ENCODE results near the gene ECT2L.

DNA sequence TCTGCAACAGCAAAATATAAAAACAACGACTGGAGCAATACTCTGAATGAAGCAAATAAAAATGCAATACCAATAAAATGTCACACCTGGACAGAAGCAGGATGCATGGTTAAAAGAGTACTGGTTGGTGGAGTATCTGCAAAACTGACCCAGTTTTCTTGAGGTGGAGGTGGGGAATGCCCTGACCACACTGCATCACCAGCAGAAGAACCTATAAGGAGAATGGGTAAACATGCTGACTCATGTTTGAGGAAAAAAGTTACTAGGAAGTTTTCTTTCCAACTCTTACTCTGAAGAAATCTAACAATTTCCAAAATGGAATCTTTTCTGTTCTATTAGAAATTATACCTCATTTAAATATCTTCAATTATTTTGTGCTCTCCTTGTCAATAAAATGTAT lies 148.5 kb downstream of the ECT2L start:
- TF ChIP-seq, protein P1, sequence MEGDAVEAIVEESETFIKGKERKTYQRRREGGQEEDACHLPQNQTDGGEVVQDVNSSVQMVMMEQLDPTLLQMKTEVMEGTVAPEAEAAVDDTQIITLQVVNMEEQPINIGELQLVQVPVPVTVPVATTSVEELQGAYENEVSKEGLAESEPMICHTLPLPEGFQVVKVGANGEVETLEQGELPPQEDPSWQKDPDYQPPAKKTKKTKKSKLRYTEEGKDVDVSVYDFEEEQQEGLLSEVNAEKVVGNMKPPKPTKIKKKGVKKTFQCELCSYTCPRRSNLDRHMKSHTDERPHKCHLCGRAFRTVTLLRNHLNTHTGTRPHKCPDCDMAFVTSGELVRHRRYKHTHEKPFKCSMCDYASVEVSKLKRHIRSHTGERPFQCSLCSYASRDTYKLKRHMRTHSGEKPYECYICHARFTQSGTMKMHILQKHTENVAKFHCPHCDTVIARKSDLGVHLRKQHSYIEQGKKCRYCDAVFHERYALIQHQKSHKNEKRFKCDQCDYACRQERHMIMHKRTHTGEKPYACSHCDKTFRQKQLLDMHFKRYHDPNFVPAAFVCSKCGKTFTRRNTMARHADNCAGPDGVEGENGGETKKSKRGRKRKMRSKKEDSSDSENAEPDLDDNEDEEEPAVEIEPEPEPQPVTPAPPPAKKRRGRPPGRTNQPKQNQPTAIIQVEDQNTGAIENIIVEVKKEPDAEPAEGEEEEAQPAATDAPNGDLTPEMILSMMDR (IDR thresholded peaks at IDR 0.05; ENCODE audit: insufficient read depth, low read length): no peak
- TF ChIP-seq POLR2AphosphoS5 (IDR thresholded peaks at IDR 0.05; ENCODE audit: low read depth) (no peak), GABPA (IDR thresholded peaks at IDR 0.05; ENCODE audit: low read depth) (no peak)
- TF ChIP-seq, protein P2, sequence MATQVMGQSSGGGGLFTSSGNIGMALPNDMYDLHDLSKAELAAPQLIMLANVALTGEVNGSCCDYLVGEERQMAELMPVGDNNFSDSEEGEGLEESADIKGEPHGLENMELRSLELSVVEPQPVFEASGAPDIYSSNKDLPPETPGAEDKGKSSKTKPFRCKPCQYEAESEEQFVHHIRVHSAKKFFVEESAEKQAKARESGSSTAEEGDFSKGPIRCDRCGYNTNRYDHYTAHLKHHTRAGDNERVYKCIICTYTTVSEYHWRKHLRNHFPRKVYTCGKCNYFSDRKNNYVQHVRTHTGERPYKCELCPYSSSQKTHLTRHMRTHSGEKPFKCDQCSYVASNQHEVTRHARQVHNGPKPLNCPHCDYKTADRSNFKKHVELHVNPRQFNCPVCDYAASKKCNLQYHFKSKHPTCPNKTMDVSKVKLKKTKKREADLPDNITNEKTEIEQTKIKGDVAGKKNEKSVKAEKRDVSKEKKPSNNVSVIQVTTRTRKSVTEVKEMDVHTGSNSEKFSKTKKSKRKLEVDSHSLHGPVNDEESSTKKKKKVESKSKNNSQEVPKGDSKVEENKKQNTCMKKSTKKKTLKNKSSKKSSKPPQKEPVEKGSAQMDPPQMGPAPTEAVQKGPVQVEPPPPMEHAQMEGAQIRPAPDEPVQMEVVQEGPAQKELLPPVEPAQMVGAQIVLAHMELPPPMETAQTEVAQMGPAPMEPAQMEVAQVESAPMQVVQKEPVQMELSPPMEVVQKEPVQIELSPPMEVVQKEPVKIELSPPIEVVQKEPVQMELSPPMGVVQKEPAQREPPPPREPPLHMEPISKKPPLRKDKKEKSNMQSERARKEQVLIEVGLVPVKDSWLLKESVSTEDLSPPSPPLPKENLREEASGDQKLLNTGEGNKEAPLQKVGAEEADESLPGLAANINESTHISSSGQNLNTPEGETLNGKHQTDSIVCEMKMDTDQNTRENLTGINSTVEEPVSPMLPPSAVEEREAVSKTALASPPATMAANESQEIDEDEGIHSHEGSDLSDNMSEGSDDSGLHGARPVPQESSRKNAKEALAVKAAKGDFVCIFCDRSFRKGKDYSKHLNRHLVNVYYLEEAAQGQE (IDR thresholded peaks at IDR 0.05; ENCODE audit: insufficient replicate concordance, low read depth): no peak

Measured in HL-60 (cell line).